ENCODE measurements around the gene ELL2. TPM values are rescaled to one million over a fixed set of nuclear protein-coding genes. Genes with fewer than 3 reads are reported as not detected.
"Not testable (repeated sequence)": the region's sequence is repeated elsewhere in the genome, so short reads cannot be mapped to it uniquely, and the experiment has no call there.

Gene ELL2
- total RNA-seq, 1 experiment from 2014 or later: 39.9 TPM

- H3K4me1 ChIP-seq (replicated peaks): peaks cover 24% of the 10 kb centered on the region
- not testable (repeated sequence) for H3K27me3 ChIP-seq (replicated peaks); H3K27ac ChIP-seq; DNase-seq (ENCODE audit: low read depth in 1 of 2, low spot score in 2 of 2); H3K4me3 ChIP-seq; H3K9me3 ChIP-seq (replicated peaks); H3K36me3 ChIP-seq
Observed at GRCh38 chr5:95836971-95837370, 124.7 kb downstream of the ELL2 start.

DNA sequence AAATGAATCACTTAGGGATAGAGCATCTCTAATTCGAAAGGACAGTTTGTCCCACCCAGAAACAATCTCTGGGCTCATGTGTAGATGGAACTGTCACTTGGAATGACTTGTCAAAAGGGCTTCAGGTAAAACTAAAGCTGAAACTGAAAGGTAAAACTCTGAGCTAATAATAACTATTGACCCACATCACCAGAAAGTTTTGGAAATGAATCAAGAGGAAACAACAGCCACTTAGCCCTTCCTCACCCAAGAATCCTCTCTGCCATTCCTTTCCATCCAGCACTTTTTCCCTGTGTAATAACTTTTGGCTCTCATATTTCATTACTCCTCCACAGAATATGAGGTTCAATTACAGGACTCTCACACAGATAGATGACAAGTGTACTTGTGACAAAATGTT is 125.1 kb downstream of the ELL2 start:
- no peak overlapping the region for H3K4me3 ChIP-seq
- no peaks in the 10 kb centered on the region for H3K36me3 ChIP-seq
- peaks cover 24% of the 10 kb centered on the region for H3K4me1 ChIP-seq (replicated peaks)
- DNase-seq (ENCODE audit: low read depth in 1 of 2, low spot score in 2 of 2): no peak
- no peaks in the 10 kb centered on the region for H3K27me3 ChIP-seq (replicated peaks)
- H3K27ac ChIP-seq: no peak overlapping the region
- no peaks in the 10 kb centered on the region for H3K9me3 ChIP-seq (replicated peaks)

- Histone ChIP-seq H3K4me3 (no peak overlapping the region), H3K27me3 (replicated peaks) (no peaks in the 10 kb centered on the region), H3K36me3 (no peaks in the 10 kb centered on the region), H3K9me3 (replicated peaks) (no peaks in the 10 kb centered on the region), H3K27ac (no peak overlapping the region), H3K4me1 (replicated peaks) (peaks cover 24% of the 10 kb centered on the region)
- DNase-seq (ENCODE audit: low read depth in 1 of 2, low spot score in 2 of 2): no peak
Observed at GRCh38 chr5:95835682-95836385, 125.8 kb downstream of the ELL2 start.

Other genes with a start within 250 kb of the ELL2 start
- gene RHOBTB3, start 230.5 kb downstream of the ELL2 start, total RNA-seq (2014; rRNA removed; shearing (Covaris generic)): 121 and 175 TPM in 2 replicates
- 18.1 and 60.3 TPM in 2 replicates for gene GLRX, start 139.1 kb downstream of the ELL2 start, total RNA-seq (2014; rRNA removed; shearing (Covaris generic))

Measured in SJSA1 (cell line).